ENCODE results near the gene RANBP9.

DNA sequence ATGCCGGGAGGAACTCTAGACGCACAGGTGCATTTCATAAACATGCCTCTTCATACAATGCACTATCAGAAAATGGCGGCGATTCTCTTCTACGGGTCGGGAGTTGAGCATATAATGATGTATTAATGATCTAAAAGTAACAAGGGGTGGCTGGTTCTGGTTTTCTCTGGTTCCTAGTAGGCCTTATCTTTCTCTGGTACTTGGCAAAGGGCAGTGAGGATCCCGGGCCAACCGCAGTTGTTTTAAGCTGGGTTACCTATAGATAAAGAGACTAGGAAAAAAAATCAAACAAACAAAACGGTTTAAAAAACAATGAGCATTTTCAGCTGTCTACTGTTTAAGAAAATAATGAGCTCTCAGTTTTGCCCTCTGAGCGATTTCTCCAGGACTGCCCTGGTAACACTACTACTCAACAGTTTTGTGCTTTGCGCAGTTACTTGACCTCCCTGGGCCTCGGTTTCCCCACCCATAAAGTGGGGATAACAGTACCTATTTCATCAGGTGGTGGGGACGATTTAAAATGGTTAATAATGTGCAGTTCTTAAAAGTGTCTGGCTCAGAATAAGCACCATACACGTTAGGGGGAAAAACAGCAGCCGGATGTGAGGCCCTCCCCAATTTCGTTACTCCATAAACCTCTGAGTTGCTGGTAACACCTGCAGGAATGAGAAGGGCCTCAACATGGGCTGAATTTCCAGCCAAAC is 138.5 kb downstream of the RANBP9 start:
- TF ChIP-seq, protein P1, sequence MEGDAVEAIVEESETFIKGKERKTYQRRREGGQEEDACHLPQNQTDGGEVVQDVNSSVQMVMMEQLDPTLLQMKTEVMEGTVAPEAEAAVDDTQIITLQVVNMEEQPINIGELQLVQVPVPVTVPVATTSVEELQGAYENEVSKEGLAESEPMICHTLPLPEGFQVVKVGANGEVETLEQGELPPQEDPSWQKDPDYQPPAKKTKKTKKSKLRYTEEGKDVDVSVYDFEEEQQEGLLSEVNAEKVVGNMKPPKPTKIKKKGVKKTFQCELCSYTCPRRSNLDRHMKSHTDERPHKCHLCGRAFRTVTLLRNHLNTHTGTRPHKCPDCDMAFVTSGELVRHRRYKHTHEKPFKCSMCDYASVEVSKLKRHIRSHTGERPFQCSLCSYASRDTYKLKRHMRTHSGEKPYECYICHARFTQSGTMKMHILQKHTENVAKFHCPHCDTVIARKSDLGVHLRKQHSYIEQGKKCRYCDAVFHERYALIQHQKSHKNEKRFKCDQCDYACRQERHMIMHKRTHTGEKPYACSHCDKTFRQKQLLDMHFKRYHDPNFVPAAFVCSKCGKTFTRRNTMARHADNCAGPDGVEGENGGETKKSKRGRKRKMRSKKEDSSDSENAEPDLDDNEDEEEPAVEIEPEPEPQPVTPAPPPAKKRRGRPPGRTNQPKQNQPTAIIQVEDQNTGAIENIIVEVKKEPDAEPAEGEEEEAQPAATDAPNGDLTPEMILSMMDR (IDR thresholded peaks at IDR 0.05; ENCODE audit: low read depth, low read length), result no peak
- TF ChIP-seq POLR2A (IDR thresholded peaks at IDR 0.05; ENCODE audit: extremely low read depth, insufficient read length), result no peak
- TF ChIP-seq, protein P2, sequence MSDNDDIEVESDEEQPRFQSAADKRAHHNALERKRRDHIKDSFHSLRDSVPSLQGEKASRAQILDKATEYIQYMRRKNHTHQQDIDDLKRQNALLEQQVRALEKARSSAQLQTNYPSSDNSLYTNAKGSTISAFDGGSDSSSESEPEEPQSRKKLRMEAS (IDR thresholded peaks at IDR 0.05; ENCODE audit: low read depth, low read length), result no peak
